Loucy (cell line): Measurements from ENCODE around the gene FHL3.

Experiments used
- H2AFZ ChIP-seq: fragments of 200-600 bp; sonication (generic); 2 replicates; pipeline ENCODE4 v1.6.0; 2016; ENCODE audit warnings: antibody characterized with exemption, mild to moderate bottlenecking, low read length, moderate library complexity
- H3F3A ChIP-seq: fragments of 200-600 bp; 2 replicates; pipeline ENCODE4 v1.6.0; 2016; ENCODE audit warnings: antibody characterized with exemption, low read depth, mild to moderate bottlenecking
- H3K27me3 ChIP-seq: fragments of 200-600 bp; sonication (generic); 2 replicates; pipeline ENCODE4 v1.6.1; 2014; ENCODE audit warnings: low read length, mild to moderate bottlenecking; ENCODE audit not compliant: insufficient read depth, poor library complexity, severe bottlenecking
- H3K36me3 ChIP-seq: fragments of 200-600 bp; sonication (generic); 2 replicates; pipeline ENCODE4 v1.6.1; 2016; ENCODE audit warnings: low read length; ENCODE audit not compliant: insufficient read depth
- H3K4me1 ChIP-seq: fragments of 200-600 bp; sonication (generic); 2 replicates; pipeline ENCODE4 v1.5.1; 2014; ENCODE audit warnings: low read length, mild to moderate bottlenecking; ENCODE audit not compliant: insufficient read depth, poor library complexity, severe bottlenecking
- H3K4me2 ChIP-seq: fragments of 200-600 bp; sonication (generic); 2 replicates; pipeline ENCODE4 v1.6.0; 2014; ENCODE audit warnings: antibody characterized with exemption, low read length, low read depth, mild to moderate bottlenecking; ENCODE audit not compliant: poor library complexity, severe bottlenecking
- H3K4me3 ChIP-seq: fragments of 200-600 bp; sonication (generic); 2 replicates; pipeline ENCODE4 v1.5.1; 2014; ENCODE audit warnings: low read length, mild to moderate bottlenecking, mixed read lengths; ENCODE audit not compliant: poor library complexity, severe bottlenecking
- H3K79me2 ChIP-seq: fragments of 200-600 bp; sonication (generic); 2 replicates; pipeline ENCODE4 v1.6.1; 2014; ENCODE audit warnings: low read length; ENCODE audit not compliant: insufficient read depth
- H3K9ac ChIP-seq: fragments of 200-600 bp; sonication (generic); 2 replicates; pipeline ENCODE4 v1.6.0; 2014; ENCODE audit warnings: mild to moderate bottlenecking, low read depth, low read length, moderate library complexity; ENCODE audit not compliant: poor library complexity, severe bottlenecking
- H3K9me2 ChIP-seq: fragments of 200-600 bp; sonication (generic); replicated peaks from 2 replicates; pipeline ENCODE4 v1.6.1; 2016; ENCODE audit warnings: low read depth, low read length, mixed read lengths
- H3K9me3 ChIP-seq: fragments of 200-600 bp; sonication (generic); 2 replicates; pipeline ENCODE4 v1.6.1; 2014; ENCODE audit warnings: mild to moderate bottlenecking, antibody characterized with exemption, low read length, low read depth; ENCODE audit not compliant: insufficient read depth
- H4K20me1 ChIP-seq: fragments of 200-600 bp; sonication (generic); 2 replicates; pipeline ENCODE4 v1.6.0; 2014; ENCODE audit warnings: antibody characterized with exemption, low read length, mild to moderate bottlenecking; ENCODE audit not compliant: insufficient read depth, poor library complexity, severe bottlenecking
- CTCF ChIP-seq: fragments of 200-600 bp; sonication (generic); conservative IDR thresholded peaks from 2 replicates; pipeline ENCODE4 v1.5.1; 2014; ENCODE audit warnings: mild to moderate bottlenecking, antibody characterized with exemption, low read length
- EZH2phosphoT487 ChIP-seq: fragments of 200-600 bp; IDR thresholded peaks from 2 replicates; pipeline ENCODE4 v1.6.1; 2018; ENCODE audit warnings: antibody characterized with exemption, mild to moderate bottlenecking, moderate library complexity, borderline replicate concordance

The FHL3 gene

GRCh38 chr1:37947364-37947763 lies 58.0 kb downstream of the FHL3 start:
- no peak overlapping the region for H2AFZ ChIP-seq

More at GRCh38 chr1:37947364-37947763, 58.0 kb downstream of the FHL3 start:
- no peaks in the 10 kb centered on the region for H4K20me1 ChIP-seq
- H3K36me3 ChIP-seq: no peaks in the 10 kb centered on the region
- H3F3A ChIP-seq: no peaks in the 10 kb centered on the region
- H3K9me2 ChIP-seq: no peaks in the 10 kb centered on the region
- TF ChIP-seq EZH2phosphoT487 (no peak), CTCF (no peak)
- H3K4me2 ChIP-seq: no peak overlapping the region
- no peaks in the 10 kb centered on the region for H3K4me1 ChIP-seq
- H3K9me3 ChIP-seq: no peaks in the 10 kb centered on the region
- no peaks in the 10 kb centered on the region for H3K27me3 ChIP-seq
- no peak overlapping the region for H3K4me3 ChIP-seq
- no peak overlapping the region for H3K9ac ChIP-seq
- no peaks in the 10 kb centered on the region for H3K79me2 ChIP-seq
